GM18505 (cell line): ENCODE data around the gene SERPINB5.
"Not testable (repeated sequence)": the region's sequence is repeated elsewhere in the genome, so short reads cannot be mapped to it uniquely, and the experiment has no call there.

Experiments
- ATAC-seq: cut with Tn5 transposase; IDR thresholded peaks from one replicate; pipeline ENCODE4 v1.9.1; 2021; ENCODE audit not compliant: unreplicated experiment
- POLR2A ChIP-seq: IDR thresholded peaks from 4 replicates; pipeline ENCODE4 v1.6.1; 2011; ENCODE audit warnings: borderline replicate concordance; ENCODE audit not compliant: insufficient read depth, insufficient read length; ENCODE audit errors: extremely low read depth

Gene SERPINB5

GRCh38 chr18:63476668-63477067 is at the start of gene SERPINB5:
TSS of gene SERPINB5 (plus strand) at chr18:63476958. CDS start at chr18:63484429, 7,471 bp downstream.
- no peak for ATAC-seq
- no peak for TF ChIP-seq POLR2A

GRCh38 chr18:63427558-63427957 is 49.2 kb upstream of the SERPINB5 start:
- no peak for ATAC-seq
- no peak for TF ChIP-seq POLR2A

GRCh38 chr18:63430526-63430925 is 46.2 kb upstream of the SERPINB5 start:
- ATAC-seq: no peak
- no peak for TF ChIP-seq POLR2A

GRCh38 chr18:63431180-63431579 is 45.6 kb upstream of the SERPINB5 start:
- TF ChIP-seq POLR2A: no peak
- ATAC-seq: no peak

- ATAC-seq: no peak
- no peak for TF ChIP-seq POLR2A
Measured at GRCh38 chr18:63433334-63433866, 43.4 kb upstream of the SERPINB5 start.

- no peak for TF ChIP-seq POLR2A
- no peak for ATAC-seq
Measured at GRCh38 chr18:63438181-63438580, 38.6 kb upstream of the SERPINB5 start.

- no peak for TF ChIP-seq POLR2A
- ATAC-seq: peak; percentile 56
Measured at GRCh38 chr18:63439334-63439733, 37.4 kb upstream of the SERPINB5 start.

GRCh38 chr18:63440219-63440618 is 36.5 kb upstream of the SERPINB5 start:
- ATAC-seq: no peak
- no peak for TF ChIP-seq POLR2A

GRCh38 chr18:63440881-63441280 is 35.9 kb upstream of the SERPINB5 start:
- ATAC-seq: no peak
- no peak for TF ChIP-seq POLR2A

GRCh38 chr18:63443829-63444228 is 32.9 kb upstream of the SERPINB5 start:
- no peak for ATAC-seq
- no peak for TF ChIP-seq POLR2A

- no peak for TF ChIP-seq POLR2A
- no peak for ATAC-seq
Measured at GRCh38 chr18:63444580-63444979, 32.2 kb upstream of the SERPINB5 start.

- ATAC-seq: no peak
- TF ChIP-seq POLR2A: no peak
Measured at GRCh38 chr18:63445037-63445436, 31.7 kb upstream of the SERPINB5 start.

- no peak for ATAC-seq
- TF ChIP-seq POLR2A: no peak
Measured at GRCh38 chr18:63446266-63446665, 30.5 kb upstream of the SERPINB5 start.

GRCh38 chr18:63447066-63447465 is 29.7 kb upstream of the SERPINB5 start:
- TF ChIP-seq POLR2A: no peak
- ATAC-seq: no peak

- no peak for TF ChIP-seq POLR2A
- no peak for ATAC-seq
Measured at GRCh38 chr18:63449426-63449825, 27.3 kb upstream of the SERPINB5 start.

- ATAC-seq: no peak
- no peak for TF ChIP-seq POLR2A
Measured at GRCh38 chr18:63451799-63452660, 24.7 kb upstream of the SERPINB5 start.

- ATAC-seq: not testable (repeated sequence)
Measured at GRCh38 chr18:63452751-63453150, 24.0 kb upstream of the SERPINB5 start.
